ENCODE measurements around the gene TCEA2. TPM values are rescaled to one million over a fixed set of nuclear protein-coding genes. Genes with fewer than 3 reads are reported as not detected.
A peak's percentile ranks its signal among the peaks of the same experiment; 100 is the strongest.

TCEA2 gene
- polyA plus RNA-seq, 1 donor from 2014 or later = 87.7 TPM

- H4K20me1 ChIP-seq (ENCODE audit: insufficient read depth) = no peaks in the 10 kb centered on the region
- peak overlapping the region; percentile 40 for H3K4me3 ChIP-seq (ENCODE audit: low read length)
- no peak overlapping the region for H2AFZ ChIP-seq (ENCODE audit: low read depth, low read length)
- no peak overlapping the region for H3K9ac ChIP-seq (ENCODE audit: low read length)
- no peaks in the 10 kb centered on the region for H3K9me3 ChIP-seq (ENCODE audit: low read length)
- no peaks in the 10 kb centered on the region for H3K36me3 ChIP-seq (ENCODE audit: insufficient read depth, low read length)
- no peak overlapping the region for H3K4me2 ChIP-seq (ENCODE audit: low read length)
- no peaks in the 10 kb centered on the region for H3K9me2 ChIP-seq (ENCODE audit: insufficient read depth, low read length)
- H3K27ac ChIP-seq (ENCODE audit: low read length) = no peak overlapping the region
- TF ChIP-seq EP300 (conservative IDR thresholded peaks at IDR 0.05; ENCODE audit: poor library complexity, severe bottlenecking) = no peak
- TF ChIP-seq EZH2 (IDR thresholded peaks at IDR 0.05; ENCODE audit: borderline replicate concordance, insufficient read depth, low read length, poor library complexity, severe bottlenecking) = no peak
- TF ChIP-seq POLR2AphosphoS5 (IDR thresholded peaks at IDR 0.05) = no peak
- no peak for TF ChIP-seq SMC3 (conservative IDR thresholded peaks at IDR 0.05; ENCODE audit: poor library complexity)
- TF ChIP-seq REST (IDR thresholded peaks at IDR 0.05; ENCODE audit: borderline replicate concordance) = no peak
- no peak for TF ChIP-seq TAF1 (IDR thresholded peaks at IDR 0.05; ENCODE audit: low read depth)
- no peak for TF ChIP-seq CTCF (IDR thresholded peaks at IDR 0.05; ENCODE audit: poor library complexity, severe bottlenecking)
- no peaks in the 10 kb centered on the region for H3F3A ChIP-seq (ENCODE audit: insufficient read depth, low read length, poor library complexity, severe bottlenecking)
- H3K27me3 ChIP-seq (ENCODE audit: insufficient read depth, low read depth, low read length) = peaks cover 82% of the 10 kb centered on the region
- H3K79me2 ChIP-seq (replicated peaks; ENCODE audit: insufficient read depth, low read length) = no peaks in the 10 kb centered on the region
Observed at GRCh38 chr20:64048402-64049044, 14.5 kb upstream of the TCEA2 start.

GRCh38 chr20:64049060-64049877, 13.7 kb upstream of the TCEA2 start, which contains the start of gene SOX18:
Gene SOX18 (minus strand): TSS chr20:64049639. CDS start chr20:64049516, 123 bp downstream.
- TF ChIP-seq POLR2AphosphoS5 (IDR thresholded peaks at IDR 0.05) (no peak), EZH2 (IDR thresholded peaks at IDR 0.05; ENCODE audit: borderline replicate concordance, insufficient read depth, low read length, poor library complexity, severe bottlenecking) (no peak), EP300 (conservative IDR thresholded peaks at IDR 0.05; ENCODE audit: poor library complexity, severe bottlenecking) (no peak), CTCF (IDR thresholded peaks at IDR 0.05; ENCODE audit: poor library complexity, severe bottlenecking) (no peak)
- Histone ChIP-seq H4K20me1 (ENCODE audit: insufficient read depth) (no peaks in the 10 kb centered on the region), H3K79me2 (replicated peaks; ENCODE audit: insufficient read depth, low read length) (no peaks in the 10 kb centered on the region), H3K27me3 (ENCODE audit: insufficient read depth, low read depth, low read length) (peaks cover 75% of the 10 kb centered on the region), H2AFZ (ENCODE audit: low read depth, low read length) (no peak within 1 kb of the TSS), H3F3A (ENCODE audit: insufficient read depth, low read length, poor library complexity, severe bottlenecking) (no peaks in the 10 kb centered on the region), H3K4me3 (ENCODE audit: low read length) (peak within 1 kb of the TSS; percentile 40), H3K36me3 (ENCODE audit: insufficient read depth, low read length) (no peaks in the 10 kb centered on the region), H3K27ac (ENCODE audit: low read length) (no peak within 1 kb of the TSS), H3K4me2 (ENCODE audit: low read length) (no peak within 1 kb of the TSS), H3K9ac (ENCODE audit: low read length) (no peak within 1 kb of the TSS), H3K9me2 (ENCODE audit: insufficient read depth, low read length) (no peaks in the 10 kb centered on the region), H3K9me3 (ENCODE audit: low read length) (no peaks in the 10 kb centered on the region)
